MV-4-11 (cell line): ENCODE data around the gene CSF1R.
A peak's percentile ranks its signal among the peaks of the same experiment; 100 is the strongest.
"Not testable (repeated sequence)": the region's sequence is repeated elsewhere in the genome, so short reads cannot be mapped to it uniquely, and the experiment has no call there.

Experiments used
- DNase-seq: peaks from one replicate; lab custom pipeline; 2025; lab: John Stamatoyannopoulos, UW

Gene CSF1R

GRCh38 chr5:150054569-150054968 is 31.8 kb downstream of the CSF1R start:
- no peak for DNase-seq

- DNase-seq, result no peak
These were observed 32.5 kb downstream of the CSF1R start for GRCh38 chr5:150053713-150054392.

DNA sequence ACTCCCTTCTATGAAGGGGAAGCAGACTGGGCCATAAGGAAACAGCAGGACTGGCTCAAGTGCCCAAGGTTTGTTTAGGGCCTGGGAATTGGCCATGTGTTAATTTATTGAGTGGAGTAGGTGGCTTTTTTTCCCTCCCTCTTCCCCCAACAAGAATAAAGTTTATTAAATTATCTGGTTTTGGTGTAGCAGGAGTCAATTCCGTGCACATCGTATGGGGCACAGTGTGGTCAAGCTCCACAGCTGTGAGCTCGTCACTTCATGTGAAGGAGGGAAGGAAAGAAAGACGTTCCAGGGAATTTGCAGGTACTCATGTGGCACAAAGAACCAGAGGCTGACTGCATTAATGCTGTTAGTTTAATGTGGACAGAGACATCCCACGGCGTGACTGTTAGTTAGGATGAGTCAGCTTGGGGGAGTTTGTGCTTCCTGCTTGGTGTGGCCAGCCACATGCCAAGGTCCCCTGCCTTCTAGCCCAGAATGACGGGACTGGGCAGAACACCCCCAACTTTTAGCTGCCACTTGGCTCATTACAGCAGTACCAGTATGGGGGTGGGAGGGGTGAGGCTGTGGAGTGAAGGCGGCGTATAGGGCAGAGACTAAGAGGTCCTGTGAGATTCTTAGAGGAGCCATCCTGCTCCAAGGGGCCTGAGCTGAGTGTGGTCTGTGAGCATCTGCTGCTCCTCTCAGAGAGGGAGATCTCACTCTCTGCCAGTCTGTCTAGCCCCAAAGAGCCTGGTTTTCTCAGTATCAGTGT is 33.2 kb downstream of the CSF1R start:
- peak; percentile 75 for DNase-seq

GRCh38 chr5:150052226-150052955 is 34.0 kb downstream of the CSF1R start:
- no peak for DNase-seq

GRCh38 chr5:150051657-150052195 is 34.6 kb downstream of the CSF1R start:
- no peak for DNase-seq

DNA sequence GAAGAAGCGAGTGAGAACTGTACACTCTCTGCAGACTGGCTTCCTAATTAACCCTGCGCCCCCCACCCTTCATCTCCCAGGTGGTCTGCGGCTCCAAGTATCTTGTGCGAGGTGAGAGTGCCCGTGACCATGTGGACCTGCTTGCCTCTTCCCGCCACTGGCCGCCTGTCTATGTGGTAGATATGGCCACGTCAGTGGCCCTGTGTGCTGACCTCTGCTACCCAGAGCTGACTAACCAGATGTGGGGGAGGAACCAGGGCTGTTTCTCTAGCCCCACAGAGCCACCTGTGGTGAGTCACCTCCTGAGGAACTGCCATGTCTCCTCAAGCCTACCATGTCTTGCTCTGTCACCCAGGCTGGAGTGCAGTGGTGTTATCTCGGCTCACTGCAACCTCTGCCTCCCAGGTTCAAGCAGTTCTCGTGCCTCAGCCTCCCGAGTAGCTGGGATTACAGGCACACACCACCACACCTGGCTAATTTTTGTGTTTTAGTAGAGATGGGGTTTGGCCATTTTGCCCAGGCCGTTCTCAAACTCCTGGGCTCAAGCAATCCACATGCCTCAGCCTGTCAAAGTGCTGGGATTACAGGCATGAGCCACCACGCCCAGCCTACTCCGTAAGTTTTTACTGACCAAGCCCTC is 36.1 kb downstream of the CSF1R start:
- DNase-seq, result peak; percentile 25

DNA sequence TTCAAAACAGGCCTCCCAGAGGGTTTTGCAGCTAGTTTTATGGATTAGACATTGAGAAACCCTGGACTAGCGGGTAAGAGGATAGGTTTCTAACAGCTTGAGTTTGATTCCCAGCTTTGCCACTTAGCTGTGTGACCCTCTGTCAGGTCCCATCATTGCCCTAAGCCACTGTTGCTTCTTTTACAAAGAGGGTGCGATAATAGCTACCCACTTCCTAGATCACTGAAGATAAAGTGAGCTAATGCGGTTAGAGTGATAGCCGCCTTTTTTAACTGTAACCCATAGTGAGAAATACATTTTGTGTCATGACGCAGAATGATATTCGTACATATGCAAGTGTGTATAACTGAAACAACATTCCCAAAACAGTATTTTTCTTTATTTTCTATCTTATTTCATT is 40.3 kb downstream of the CSF1R start:
- DNase-seq, result no peak

GRCh38 chr5:150045549-150045948 is 40.8 kb downstream of the CSF1R start:
- DNase-seq, result no peak

DNA sequence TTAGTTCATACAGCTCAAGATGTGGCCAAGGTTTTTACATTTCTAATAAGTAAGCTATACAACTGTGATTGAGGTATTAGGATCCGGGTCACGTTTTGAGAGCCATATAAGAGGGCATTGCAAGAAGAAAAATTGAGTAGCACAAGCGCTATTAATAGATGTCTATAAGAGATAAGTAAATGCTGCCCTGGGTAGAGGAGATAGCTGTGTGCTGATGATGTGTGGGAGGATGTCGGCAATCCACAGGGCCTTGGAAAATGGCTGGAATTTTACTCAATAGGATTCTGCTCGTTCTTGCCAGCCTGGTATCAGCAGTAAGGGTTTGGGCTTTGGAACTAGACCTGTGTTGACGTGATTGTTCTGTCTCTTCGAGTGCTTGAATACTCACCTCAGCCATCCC is 41.6 kb downstream of the CSF1R start:
- DNase-seq, result no peak

DNA sequence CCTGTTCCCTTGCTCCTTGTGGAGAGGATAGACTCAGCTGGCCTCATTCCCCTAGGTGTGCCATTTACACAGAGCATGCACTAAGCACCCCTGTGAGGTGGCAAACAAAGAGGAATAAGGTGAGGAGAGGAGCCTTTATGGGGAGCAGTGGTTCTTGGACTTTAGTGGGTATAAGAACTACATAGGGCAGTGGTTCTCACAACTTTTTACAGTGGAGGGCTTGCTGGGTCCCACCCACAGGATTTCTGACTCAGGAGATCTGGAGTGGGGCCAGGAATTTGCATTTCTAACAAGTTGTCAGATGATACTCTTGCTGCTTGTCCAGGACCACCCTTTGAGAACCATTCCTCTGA is 42.0 kb downstream of the CSF1R start:
- DNase-seq, result no peak

DNA sequence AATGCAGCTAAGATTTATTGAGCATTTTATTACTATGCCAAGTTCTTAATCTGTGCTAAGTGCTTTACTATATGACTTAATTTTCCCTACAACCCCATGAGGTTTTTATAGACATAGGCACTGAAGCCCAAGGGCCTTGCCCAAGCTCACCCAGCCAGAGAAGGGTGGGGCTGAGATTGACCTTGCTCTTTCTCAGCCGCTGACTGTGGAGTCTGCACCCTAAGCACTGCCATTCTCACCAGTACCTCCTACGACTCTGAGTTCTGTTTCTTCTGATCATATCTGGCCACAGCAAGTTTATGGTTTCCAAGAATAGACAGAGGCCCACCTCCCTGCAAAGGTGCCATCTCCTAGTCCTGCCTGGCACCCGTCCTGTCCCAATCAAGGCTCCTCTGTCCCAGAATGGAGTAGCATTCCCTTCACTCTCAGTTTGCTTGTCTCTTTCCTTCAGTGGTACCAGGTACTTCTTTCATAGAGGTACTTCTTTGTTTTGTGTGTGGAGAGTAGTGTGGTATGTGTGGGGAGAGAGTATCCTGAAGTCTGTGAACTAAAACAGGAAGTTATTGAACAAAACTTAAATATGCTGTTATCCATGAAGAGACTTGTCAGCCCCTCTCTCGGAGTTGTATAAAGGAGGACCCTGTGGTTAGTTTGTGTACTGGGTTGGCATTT is 42.6 kb downstream of the CSF1R start:
- peak; percentile 34 for DNase-seq

- no peak for DNase-seq
These were observed 43.9 kb downstream of the CSF1R start for GRCh38 chr5:150042459-150042858.

GRCh38 chr5:150038547-150038946 is 47.8 kb downstream of the CSF1R start:
- no peak for DNase-seq

- no peak for DNase-seq
These were observed 49.8 kb downstream of the CSF1R start for GRCh38 chr5:150036513-150036912.

GRCh38 chr5:150035139-150035895 is 51.0 kb downstream of the CSF1R start:
- DNase-seq, result peak; percentile 78

GRCh38 chr5:150034662-150035061 is 51.7 kb downstream of the CSF1R start:
- no peak for DNase-seq

GRCh38 chr5:150033334-150033733 is 53.0 kb downstream of the CSF1R start:
- no peak for DNase-seq

GRCh38 chr5:150028047-150028446 is 58.3 kb downstream of the CSF1R start:
- not testable (repeated sequence) for DNase-seq

GRCh38 chr5:150026682-150027172 is 59.6 kb downstream of the CSF1R start:
- DNase-seq, result no peak

- DNase-seq, result peak; percentile 50
These were observed 61.9 kb downstream of the CSF1R start for GRCh38 chr5:150024346-150024984.
